Measurements from ENCODE around the gene CFC1B. TPM values are rescaled to one million over a fixed set of nuclear protein-coding genes. Genes with fewer than 3 reads are reported as not detected.

Gene CFC1B
- not detected in 2 replicates for total RNA-seq

GRCh38 chr2:130520992-130521391, at the start of gene CFC1B:
TSS of gene CFC1B (plus strand) at chr2:130521222. CDS start at chr2:130521485, 263 bp downstream.

GRCh38 chr2:130509228-130509627, 11.8 kb upstream of the CFC1B start, which contains the start of gene POTEI:
TSS of gene POTEI (minus strand) at chr2:130509328. CDS start at chr2:130509235, 93 bp downstream.

Other genes with a start within 250 kb of the CFC1B start
- gene IMP4, start 178.3 kb upstream of the CFC1B start, total RNA-seq: 69.9 and 117 TPM in 2 replicates
- gene PTPN18, start 165.2 kb upstream of the CFC1B start, total RNA-seq: 15.7 and 17.7 TPM in 2 replicates
- gene POTEI, start 11.9 kb upstream of the CFC1B start, total RNA-seq: not detected in 2 replicates
- gene CFC1, start 78.4 kb downstream of the CFC1B start, total RNA-seq: not detected in 2 replicates
- gene POTEJ, start 90.2 kb downstream of the CFC1B start, total RNA-seq: not detected in 2 replicates
- 0.07 TPM in 1 of 2 replicates, not detected in the other for gene GPR148, start 207.8 kb downstream of the CFC1B start, total RNA-seq
- not detected in 2 replicates for gene AMER3, start 234.3 kb downstream of the CFC1B start, total RNA-seq